GM13976 (cell line): ENCODE measurements around the gene PDCD5.
"Not testable (repeated sequence)": the region's sequence is repeated elsewhere in the genome, so short reads cannot be mapped to it uniquely, and the experiment has no call there.

Experiments used
- DNase-seq: peaks from one replicate; pipeline ENCODE4 v3.0.0; 2012; ENCODE audit warnings: low spot score
- in situ Hi-C: fragments of 300-500 bp; cut with MboI; formaldehyde crosslinking; loops from one replicate; pipeline ENCODE4 v1.12.0; 2022; ENCODE audit warnings: low sequenced_read_pairs, mixed read lengths, inconsistent platforms; ENCODE audit not compliant: unreplicated experiment
- TF ChIP-seq, protein P1 (sequence below): IDR thresholded peaks from 2 replicates; pipeline ENCODE4 v1.5.1; 2012; ENCODE audit warnings: borderline replicate concordance, mild to moderate bottlenecking; ENCODE audit not compliant: insufficient read depth; ENCODE audit errors: extremely low read depth, missing control alignments, control extremely low read depth

The PDCD5 gene

GRCh38 chr19:32566246-32566830, 14.7 kb upstream of the PDCD5 start:
- no peak for DNase-seq
- in situ Hi-C loops, result loop anchor here (25.0 kb wide), 2 partner anchors 229 to 1854 kb away; partner anchors contain the start of gene ZNF507
- TF ChIP-seq, protein P1, sequence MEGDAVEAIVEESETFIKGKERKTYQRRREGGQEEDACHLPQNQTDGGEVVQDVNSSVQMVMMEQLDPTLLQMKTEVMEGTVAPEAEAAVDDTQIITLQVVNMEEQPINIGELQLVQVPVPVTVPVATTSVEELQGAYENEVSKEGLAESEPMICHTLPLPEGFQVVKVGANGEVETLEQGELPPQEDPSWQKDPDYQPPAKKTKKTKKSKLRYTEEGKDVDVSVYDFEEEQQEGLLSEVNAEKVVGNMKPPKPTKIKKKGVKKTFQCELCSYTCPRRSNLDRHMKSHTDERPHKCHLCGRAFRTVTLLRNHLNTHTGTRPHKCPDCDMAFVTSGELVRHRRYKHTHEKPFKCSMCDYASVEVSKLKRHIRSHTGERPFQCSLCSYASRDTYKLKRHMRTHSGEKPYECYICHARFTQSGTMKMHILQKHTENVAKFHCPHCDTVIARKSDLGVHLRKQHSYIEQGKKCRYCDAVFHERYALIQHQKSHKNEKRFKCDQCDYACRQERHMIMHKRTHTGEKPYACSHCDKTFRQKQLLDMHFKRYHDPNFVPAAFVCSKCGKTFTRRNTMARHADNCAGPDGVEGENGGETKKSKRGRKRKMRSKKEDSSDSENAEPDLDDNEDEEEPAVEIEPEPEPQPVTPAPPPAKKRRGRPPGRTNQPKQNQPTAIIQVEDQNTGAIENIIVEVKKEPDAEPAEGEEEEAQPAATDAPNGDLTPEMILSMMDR, result no peak

GRCh38 chr19:32567486-32567885, 13.5 kb upstream of the PDCD5 start:
- no peak for DNase-seq
- in situ Hi-C loops, result loop anchor here (25.0 kb wide), 2 partner anchors 230 to 1855 kb away; partner anchors contain the start of gene ZNF507
- TF ChIP-seq, protein P1, result no peak

DNA sequence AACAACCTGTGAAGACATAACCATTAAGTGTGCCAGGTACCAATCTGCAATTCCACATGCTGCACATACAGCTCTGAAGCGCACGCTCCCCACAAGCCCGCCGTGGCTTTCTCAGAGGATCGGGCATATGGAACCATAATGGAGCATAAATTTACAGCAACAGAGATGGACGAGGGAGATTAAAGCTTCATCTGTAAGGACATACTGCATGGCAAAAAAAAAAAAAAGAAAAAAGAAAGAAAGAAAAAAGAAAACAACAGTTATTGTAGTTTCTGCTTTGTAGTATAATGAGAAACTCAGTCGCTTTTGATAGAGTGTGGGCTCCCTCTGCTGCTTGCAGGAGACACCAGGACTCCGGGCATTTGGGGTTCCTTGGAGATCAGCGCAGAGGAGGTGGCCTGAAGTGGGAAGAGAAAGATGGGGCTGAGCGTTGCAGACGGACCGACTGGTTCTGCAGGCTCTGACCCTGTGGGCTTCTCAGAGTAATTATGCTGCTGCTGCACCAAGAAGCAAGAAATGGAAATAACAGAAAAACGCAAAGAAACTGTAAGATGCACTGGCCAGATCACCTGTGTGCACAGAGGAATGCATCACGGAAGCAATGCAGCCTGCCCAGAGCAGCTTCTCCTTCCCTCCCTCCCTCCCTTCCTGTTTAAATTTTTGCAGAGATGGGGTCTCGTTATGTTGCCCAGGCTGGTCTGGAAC, 10.8 kb upstream of the PDCD5 start:
- TF ChIP-seq, protein P1, result peak; percentile 59
- DNase-seq, result peak; percentile 65
- in situ Hi-C loops, result loop anchor here (25.0 kb wide), 2 partner anchors 233 to 1858 kb away; partner anchors contain the start of gene ZNF507

DNA sequence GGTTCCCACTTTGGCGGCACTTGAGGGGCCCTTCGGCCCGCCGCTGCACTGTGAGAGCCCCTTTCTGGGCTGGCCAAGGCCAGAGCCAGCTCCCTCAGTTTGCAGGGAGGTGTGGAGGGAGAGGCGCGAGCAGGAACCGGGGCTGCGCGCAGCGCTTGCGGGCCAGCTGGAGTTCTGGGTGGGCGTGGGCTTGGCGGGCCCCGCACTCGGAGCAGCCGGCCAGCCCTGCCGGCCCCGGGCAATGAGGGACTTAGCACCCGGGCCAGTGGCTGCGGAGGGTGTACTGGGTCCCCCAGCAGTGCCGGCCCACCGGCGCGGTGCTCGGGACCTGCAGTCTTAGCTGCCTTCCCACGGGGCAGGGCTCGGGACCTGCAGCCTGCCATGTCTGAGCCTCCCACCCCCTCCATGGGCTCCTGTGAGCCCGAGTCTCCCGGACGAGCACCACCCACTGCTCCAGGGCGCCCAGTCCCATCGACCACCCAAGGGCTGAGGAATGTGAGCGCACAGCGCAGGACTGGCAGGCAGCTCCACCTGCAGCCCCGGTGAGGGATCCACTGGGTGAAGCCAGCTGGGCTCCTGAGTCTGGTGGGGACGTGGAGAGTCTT, 9.4 kb upstream of the PDCD5 start:
- in situ Hi-C loops, result loop anchor here (25.0 kb wide), 2 partner anchors 234 to 1859 kb away; partner anchors contain the start of gene ZNF507

GRCh38 chr19:32572700-32573491, 8.1 kb upstream of the PDCD5 start:
- in situ Hi-C loops, result loop anchor here (25.0 kb wide), 2 partner anchors 236 to 1861 kb away; partner anchors contain the start of gene ZNF507
- not testable (repeated sequence) for DNase-seq

More for the DNA sequence above, 9.4 kb upstream of the PDCD5 start:
- not testable (repeated sequence) for DNase-seq

GRCh38 chr19:32573492-32573794, 7.5 kb upstream of the PDCD5 start:
- DNase-seq, result no peak
- TF ChIP-seq, protein P1, result no peak
- in situ Hi-C loops, result loop anchor here (25.0 kb wide), 2 partner anchors 236 to 1861 kb away; partner anchors contain the start of gene ZNF507

DNA sequence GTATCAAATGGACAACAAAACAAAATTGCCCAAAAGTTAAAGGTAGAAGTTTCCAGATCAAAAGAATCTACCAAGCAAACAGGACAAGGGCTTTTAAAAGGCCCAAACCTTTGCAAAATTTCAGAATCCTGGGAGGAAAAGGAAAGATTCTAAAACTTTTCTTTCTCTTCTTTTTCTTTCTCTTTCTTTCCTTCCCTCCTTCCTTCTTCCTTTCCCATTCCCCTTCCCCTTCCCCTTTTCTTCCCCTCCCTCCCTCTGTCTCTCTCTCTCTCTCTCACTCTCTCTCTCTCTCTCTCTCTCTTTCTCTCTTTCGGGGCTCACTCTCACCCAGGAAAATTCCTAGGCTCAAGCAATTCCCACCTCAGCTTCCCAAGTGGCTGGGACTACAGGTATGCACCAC, 4.2 kb upstream of the PDCD5 start:
- no peak for DNase-seq
- TF ChIP-seq, protein P1, result no peak
- in situ Hi-C loops, result no loop called here
